ENCODE measurements around the gene SCAF8.

SCAF8 gene

DNA sequence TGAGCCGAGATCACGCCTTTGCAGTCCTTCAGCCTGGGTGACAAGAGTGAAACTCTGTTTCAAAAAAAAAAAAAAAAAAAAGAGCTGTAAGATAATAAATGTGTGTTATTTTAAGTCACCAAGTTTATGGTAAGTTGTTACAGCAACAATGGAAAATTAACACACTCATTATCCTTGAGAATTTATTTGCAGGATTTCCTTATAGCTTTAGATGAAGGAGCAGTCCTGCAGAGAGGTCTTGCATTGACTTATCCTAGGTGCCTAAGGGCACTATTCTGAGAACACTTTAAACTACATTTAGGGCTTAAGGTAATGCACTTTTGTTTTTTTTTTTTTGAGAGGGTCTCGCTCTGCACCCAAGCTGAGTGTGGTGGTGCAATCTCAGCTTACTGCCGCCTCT is 13.8 kb upstream of the SCAF8 start:
- TF ChIP-seq, protein P1, sequence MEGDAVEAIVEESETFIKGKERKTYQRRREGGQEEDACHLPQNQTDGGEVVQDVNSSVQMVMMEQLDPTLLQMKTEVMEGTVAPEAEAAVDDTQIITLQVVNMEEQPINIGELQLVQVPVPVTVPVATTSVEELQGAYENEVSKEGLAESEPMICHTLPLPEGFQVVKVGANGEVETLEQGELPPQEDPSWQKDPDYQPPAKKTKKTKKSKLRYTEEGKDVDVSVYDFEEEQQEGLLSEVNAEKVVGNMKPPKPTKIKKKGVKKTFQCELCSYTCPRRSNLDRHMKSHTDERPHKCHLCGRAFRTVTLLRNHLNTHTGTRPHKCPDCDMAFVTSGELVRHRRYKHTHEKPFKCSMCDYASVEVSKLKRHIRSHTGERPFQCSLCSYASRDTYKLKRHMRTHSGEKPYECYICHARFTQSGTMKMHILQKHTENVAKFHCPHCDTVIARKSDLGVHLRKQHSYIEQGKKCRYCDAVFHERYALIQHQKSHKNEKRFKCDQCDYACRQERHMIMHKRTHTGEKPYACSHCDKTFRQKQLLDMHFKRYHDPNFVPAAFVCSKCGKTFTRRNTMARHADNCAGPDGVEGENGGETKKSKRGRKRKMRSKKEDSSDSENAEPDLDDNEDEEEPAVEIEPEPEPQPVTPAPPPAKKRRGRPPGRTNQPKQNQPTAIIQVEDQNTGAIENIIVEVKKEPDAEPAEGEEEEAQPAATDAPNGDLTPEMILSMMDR (conservative IDR thresholded peaks at IDR 0.05; ENCODE audit: low read depth, low read length) = no peak
- no peak for DNase-seq (ENCODE audit: low read depth)
- H3K4me3 ChIP-seq (ENCODE audit: low read depth, low read length) = no peak overlapping the region

DNA sequence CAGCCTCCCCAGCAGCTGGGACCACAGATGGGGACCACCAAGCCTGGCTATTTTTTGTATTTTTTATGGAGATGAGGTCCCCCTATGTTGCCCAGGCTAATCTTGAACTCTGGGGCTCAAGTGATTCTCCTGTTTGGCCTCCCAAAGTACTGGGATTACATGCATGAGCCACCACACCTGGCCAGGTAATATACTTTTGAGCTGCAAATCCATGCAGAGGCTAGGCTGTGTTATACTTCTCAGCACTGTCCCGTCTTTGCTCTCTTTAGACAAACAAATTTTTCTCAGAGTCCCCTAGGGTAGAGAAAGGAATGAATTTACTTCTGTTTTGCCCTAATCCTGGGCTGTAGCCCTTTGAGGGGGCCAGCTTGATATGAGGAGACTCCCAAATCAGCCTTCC is 13.4 kb upstream of the SCAF8 start:
- TF ChIP-seq, protein P1 (conservative IDR thresholded peaks at IDR 0.05; ENCODE audit: low read depth, low read length) = no peak
- H3K4me3 ChIP-seq (ENCODE audit: low read depth, low read length) = no peak overlapping the region

DNA sequence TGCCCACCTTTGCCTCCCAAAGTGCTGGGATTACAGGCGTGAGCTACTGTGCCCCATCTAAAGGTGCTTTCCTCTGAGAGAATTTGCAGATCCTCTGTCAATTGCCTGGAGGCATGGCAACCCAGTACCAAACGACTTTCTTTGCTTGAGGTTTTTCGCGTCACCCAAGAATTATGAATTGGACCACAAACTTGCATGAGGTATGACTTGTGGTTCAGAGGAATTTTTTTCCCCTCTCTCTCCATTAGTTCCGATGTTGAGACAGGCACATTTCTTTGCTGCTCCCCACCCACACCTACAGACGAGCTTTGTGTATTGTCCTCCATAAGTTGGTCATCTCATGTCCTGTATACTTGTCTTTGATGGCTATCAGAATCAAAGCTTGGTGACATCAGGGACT is 11.8 kb upstream of the SCAF8 start:
- peak; percentile 83 for DNase-seq (ENCODE audit: low read depth)
- no peak overlapping the region for H3K4me3 ChIP-seq (ENCODE audit: low read depth, low read length)
- TF ChIP-seq, protein P1 (conservative IDR thresholded peaks at IDR 0.05; ENCODE audit: low read depth, low read length) = no peak

More for the DNA sequence above, 13.4 kb upstream of the SCAF8 start:
- DNase-seq (ENCODE audit: low read depth) = no peak

DNA sequence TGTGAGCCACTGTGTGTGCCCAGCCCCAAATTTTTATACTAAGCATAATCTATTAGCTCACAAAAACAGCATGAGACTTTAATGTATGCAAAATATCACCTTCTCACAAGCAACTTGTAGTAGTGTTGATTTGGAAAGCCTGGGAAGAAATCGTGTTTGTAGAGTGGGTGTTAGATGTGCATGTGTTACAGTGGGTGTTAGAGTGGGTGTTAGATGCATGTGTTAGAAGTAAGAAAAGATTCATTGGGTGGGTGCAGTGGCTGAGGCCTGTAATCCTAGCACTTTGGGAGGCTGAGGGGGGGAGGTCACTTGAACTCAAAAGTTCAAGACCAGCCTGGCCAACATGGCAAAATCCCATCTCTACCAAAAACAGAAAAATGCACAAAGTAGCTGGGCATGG is 6.3 kb upstream of the SCAF8 start:
- H3K4me3 ChIP-seq (ENCODE audit: low read depth, low read length) = no peak overlapping the region
- no peak for DNase-seq (ENCODE audit: low read depth)
- TF ChIP-seq, protein P1 (conservative IDR thresholded peaks at IDR 0.05; ENCODE audit: low read depth, low read length) = no peak

DNA sequence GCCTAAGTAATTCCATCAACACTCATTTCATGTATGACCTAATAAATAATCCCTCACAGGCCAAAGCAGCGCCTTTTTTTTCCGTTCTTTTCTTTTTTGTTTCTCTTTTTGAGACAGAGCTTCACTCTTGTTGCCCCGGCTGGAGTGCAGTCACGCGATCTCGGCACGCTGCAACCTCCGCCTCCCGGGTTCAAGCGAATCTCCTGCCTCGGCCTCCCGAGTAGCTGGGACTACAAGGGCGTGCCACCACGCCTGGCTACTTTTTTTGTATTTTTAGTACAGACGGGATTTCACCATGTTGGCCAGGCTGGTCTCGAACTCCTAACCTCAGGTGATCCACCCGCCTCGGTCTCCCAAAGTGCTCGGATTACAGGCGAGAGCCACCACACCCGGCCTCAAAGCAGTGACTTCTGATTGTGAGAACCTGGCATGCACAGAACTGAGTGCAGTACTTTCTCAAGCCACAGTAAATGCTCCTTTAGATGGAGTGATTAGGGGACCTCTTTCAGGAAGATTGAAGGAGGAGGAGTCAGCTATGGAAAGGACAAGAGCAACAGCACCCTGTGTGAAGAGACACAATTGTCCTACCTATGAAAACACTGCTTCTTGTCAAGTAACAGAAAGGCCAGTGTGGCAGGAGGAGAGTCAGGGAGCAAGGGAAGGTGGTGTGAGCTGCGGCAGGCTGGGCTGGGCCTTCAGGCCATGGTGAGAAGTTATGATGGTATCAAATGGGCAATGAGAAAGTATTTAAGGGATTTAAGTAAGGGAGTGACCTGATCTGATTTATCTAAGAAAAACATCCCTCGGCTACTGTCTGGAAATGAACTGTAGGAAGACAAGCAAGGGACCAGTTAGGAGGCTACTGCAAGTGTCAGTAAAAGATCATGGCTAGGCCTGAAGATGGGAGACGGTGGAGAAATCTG is 1.7 kb upstream of the SCAF8 start:
- no peak overlapping the region for H3K4me3 ChIP-seq (ENCODE audit: low read depth, low read length)
- TF ChIP-seq, protein P1 (conservative IDR thresholded peaks at IDR 0.05; ENCODE audit: low read depth, low read length) = no peak
- no peak for DNase-seq (ENCODE audit: low read depth)

DNA sequence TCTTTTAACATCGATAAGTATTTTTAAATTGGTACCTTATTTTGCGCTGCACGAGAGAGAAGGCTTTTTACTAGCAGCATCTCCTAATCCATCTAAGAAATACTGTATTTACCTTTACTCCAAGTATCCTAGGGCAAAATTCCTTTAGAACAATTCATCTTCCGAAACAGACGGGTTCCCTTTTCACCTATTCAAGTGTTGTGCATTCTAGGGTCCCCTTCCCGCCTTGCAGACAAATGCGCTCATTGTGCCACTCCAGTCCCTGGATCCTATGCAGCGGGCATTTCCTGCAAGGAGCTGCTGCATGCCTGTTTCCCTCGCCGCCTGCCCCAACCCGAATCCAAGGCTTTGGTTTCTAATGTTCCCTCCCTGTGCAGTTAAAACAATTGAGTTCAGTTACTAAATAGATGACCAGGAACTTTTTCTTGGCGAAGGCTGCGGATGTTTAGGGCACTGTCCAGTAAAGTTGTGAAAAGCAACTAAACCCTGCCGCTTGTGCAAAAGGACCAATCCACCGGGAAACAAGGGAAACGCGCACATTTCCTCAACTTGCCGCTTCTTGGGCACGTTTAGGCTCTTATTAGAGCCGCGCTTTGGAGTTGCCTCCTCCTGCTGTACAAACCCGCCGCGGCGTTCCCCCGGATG is 556 bp upstream of the SCAF8 start:
- peak overlapping the region; percentile 90 for H3K4me3 ChIP-seq (ENCODE audit: low read depth, low read length)
- peak; percentile 68 for DNase-seq (ENCODE audit: low read depth)
- TF ChIP-seq, protein P1 (conservative IDR thresholded peaks at IDR 0.05; ENCODE audit: low read depth, low read length) = no peak
